GM13977 (cell line): ENCODE results near the gene ADGRE1.

Source experiments
- DNase-seq: peaks from one replicate; pipeline ENCODE4 v3.0.0; 2012; ENCODE audit warnings: low spot score
- CTCF ChIP-seq: IDR thresholded peaks from 2 replicates; pipeline ENCODE4 v1.5.1; 2012; ENCODE audit warnings: mild to moderate bottlenecking, control low read depth; ENCODE audit not compliant: insufficient read depth; ENCODE audit errors: extremely low read depth, missing control alignments
- in situ Hi-C: fragments of 300-500 bp; cut with MboI; formaldehyde crosslinking; loops from one replicate; pipeline ENCODE4 v1.12.0; 2022; ENCODE audit warnings: low sequenced_read_pairs, low pct_unique_long_range_greater_than_20kb, mixed read lengths, inconsistent platforms; ENCODE audit not compliant: unreplicated experiment

The ADGRE1 gene

GRCh38 chr19:6935069-6935468 is 47.7 kb downstream of the ADGRE1 start:
- DNase-seq: no peak
- in situ Hi-C loops: no loop called here
- no peak for TF ChIP-seq CTCF

GRCh38 chr19:6935618-6936017 is 48.2 kb downstream of the ADGRE1 start:
- in situ Hi-C loops: no loop called here
- TF ChIP-seq CTCF: no peak
- DNase-seq: no peak

- DNase-seq: no peak
- TF ChIP-seq CTCF: no peak
- in situ Hi-C loops: no loop called here
Observed at GRCh38 chr19:6945733-6946132, 58.4 kb downstream of the ADGRE1 start.

- peak; percentile 76 for DNase-seq
- no peak for TF ChIP-seq CTCF
- in situ Hi-C loops: no loop called here
Observed at GRCh38 chr19:6947745-6948144, 60.4 kb downstream of the ADGRE1 start.

GRCh38 chr19:6948884-6949283 is 61.5 kb downstream of the ADGRE1 start:
- TF ChIP-seq CTCF: no peak
- in situ Hi-C loops: no loop called here
- DNase-seq: no peak

- in situ Hi-C loops: no loop called here
- no peak for DNase-seq
Observed at GRCh38 chr19:6952956-6953355, 65.6 kb downstream of the ADGRE1 start.

More at GRCh38 chr19:6952956-6953355, 65.6 kb downstream of the ADGRE1 start:
- TF ChIP-seq CTCF: no peak
